GM04503 (cell line): Measurements from ENCODE around the gene TRIP6.
"Not testable (repeated sequence)": the region's sequence is repeated elsewhere in the genome, so short reads cannot be mapped to it uniquely, and the experiment has no call there.

Experiments
- DNase-seq: peaks from one replicate; pipeline ENCODE4 v3.0.0-alpha.2; 2012; ENCODE audit warnings: low read depth

The TRIP6 gene

GRCh38 chr7:100890653-100891567, 23.7 kb downstream of the TRIP6 start:
- DNase-seq: no peak

GRCh38 chr7:100891568-100892247, 24.5 kb downstream of the TRIP6 start:
- DNase-seq: no peak

GRCh38 chr7:100892364-100893317, 25.5 kb downstream of the TRIP6 start:
- no peak for DNase-seq

- no peak for DNase-seq
Measured at GRCh38 chr7:100893318-100893895, 26.2 kb downstream of the TRIP6 start.

- DNase-seq: no peak
Measured at GRCh38 chr7:100893910-100894721, 26.9 kb downstream of the TRIP6 start.

- DNase-seq: no peak
Measured at GRCh38 chr7:100894860-100895700, 27.9 kb downstream of the TRIP6 start.

GRCh38 chr7:100895701-100895955, 28.4 kb downstream of the TRIP6 start, which contains the start of gene ACHE:
Gene ACHE, minus strand, starts transcription at chr7:100895888. Its CDS starts 1,656 bp downstream, at chr7:100894232.
- DNase-seq: no peak

- no peak for DNase-seq
Measured at GRCh38 chr7:100895956-100896731, 29.0 kb downstream of the TRIP6 start.

GRCh38 chr7:100896732-100897608, 29.8 kb downstream of the TRIP6 start:
- DNase-seq: no peak

- no peak for DNase-seq
Measured at GRCh38 chr7:100897772-100898454, 30.7 kb downstream of the TRIP6 start.

- DNase-seq: no peak
Measured at GRCh38 chr7:100899432-100899831, 32.2 kb downstream of the TRIP6 start.

- DNase-seq: no peak
Measured at GRCh38 chr7:100900978-100901377, 33.8 kb downstream of the TRIP6 start.

- DNase-seq: no peak
Measured at GRCh38 chr7:100901921-100902332, 34.7 kb downstream of the TRIP6 start.

GRCh38 chr7:100902638-100903037, 35.5 kb downstream of the TRIP6 start:
- DNase-seq: no peak

- DNase-seq: no peak
Measured at GRCh38 chr7:100908512-100908911, 41.3 kb downstream of the TRIP6 start.

GRCh38 chr7:100910443-100910842, 43.3 kb downstream of the TRIP6 start:
- not testable (repeated sequence) for DNase-seq

GRCh38 chr7:100911484-100911883, 44.3 kb downstream of the TRIP6 start:
- DNase-seq: no peak
